Thyroid gland (tissue), 4 donors: ENCODE data around the gene OXGR1. TPM values are rescaled to one million over a fixed set of nuclear protein-coding genes. Genes with fewer than 3 reads are reported as not detected.

Source experiments
- DNase-seq, 2 donors: peaks; one replicate each; pipeline ENCODE4 v3.0.0-alpha.2; 2019
- H3K27ac ChIP-seq, 3 donors: fragments of 200-600 bp; sonication (generic); 1 replicate in 2 of 3; 2 replicates in 1 of 3; pipeline ENCODE4 v1.5.1; 2016 to 2019; ENCODE audit warnings: mild to moderate bottlenecking in 1 of 3, moderate library complexity in 1 of 3
- H3K27me3 ChIP-seq: fragments of 200-600 bp; sonication (generic); one replicate; pipeline ENCODE4 v1.5.1; 2019
- H3K36me3 ChIP-seq, 2 donors: fragments of 200-600 bp; sonication (generic); one replicate each; pipeline ENCODE4 v1.5.1; 2016 to 2019
- H3K4me1 ChIP-seq, 2 donors: fragments of 200-600 bp; sonication (generic); one replicate each; pipeline ENCODE4 v1.5.1; 2017 to 2019
- H3K4me3 ChIP-seq, 3 donors: fragments of 200-600 bp; sonication (generic); replicated peaks in 1 of 3; 1 replicate in 2 of 3; 2 replicates in 1 of 3; pipeline ENCODE4 v1.5.1; 2016; ENCODE audit warnings: mild to moderate bottlenecking in 1 of 3
- H3K9me3 ChIP-seq: fragments of 200-600 bp; sonication (generic); one replicate; pipeline ENCODE4 v1.5.1; 2017
- CTCF ChIP-seq, 6 experiments: fragments of 200-600 bp in 3 of 6; fragments of 450-650 bp in 3 of 6; sonication (generic) in 3 of 6; IDR thresholded peaks; one replicate each; pipeline ENCODE4 v1.5.1; 2016 to 2019; ENCODE audit warnings: antibody characterized with exemption in 6 of 6, mild to moderate bottlenecking in 2 of 6, inconsistent platforms in 1 of 6, moderate library complexity in 1 of 6
- POLR2A ChIP-seq, 2 donors: fragments of 450-650 bp; IDR thresholded peaks; one replicate each; pipeline ENCODE4 v1.6.1; 2017; ENCODE audit warnings: antibody characterized with exemption in 2 of 2, mild to moderate bottlenecking in 2 of 2, moderate library complexity in 1 of 2
- WGBS, 2 donors: methylation state at CpG; one replicate each; pipeline ENCODE4 v1.1.5; 2017; 5-methylcytosine and 5-hydroxymethylcytosine counted together
- intact Hi-C: fragments of 100-400 bp; cut with DNase I; formaldehyde crosslinking; loops from one replicate; pipeline ENCODE4 v1.15.1; 2023
- total RNA-seq, 4 donors: library from RNA; depleted of rRNA; stranded (reverse); fragments of >200 nt; gene quantifications; one replicate each; pipeline ENCODE4 v1.2.3, GENCODE V29; 2016

OXGR1 gene
- total RNA-seq, 4 donors from 2014 or later = 1.2 to 6.7 (median 4.4) TPM

- no peak for DNase-seq
- Histone ChIP-seq H3K27ac (no peak overlapping the region), H3K4me3 (no peak overlapping the region), H3K9me3 (no peaks in the 10 kb centered on the region), H3K4me1 (no peaks in the 10 kb centered on the region), H3K36me3 (no peaks in the 10 kb centered on the region), H3K27me3 (no peaks in the 10 kb centered on the region)
- intact Hi-C loops = no loop called here
- 84% methylated on average over 5 of the region's 5 CpGs for WGBS, 2 donors
- no peak for TF ChIP-seq POLR2A (IDR thresholded peaks at IDR 0.05)
- TF ChIP-seq CTCF (IDR thresholded peaks at IDR 0.05) = no peak
These were observed 6.1 kb upstream of the OXGR1 start for GRCh38 chr13:97000295-97000925.

GRCh38 chr13:96999091-96999490 lies 4.8 kb upstream of the OXGR1 start:
- no peak overlapping the region for H3K4me3 ChIP-seq
- intact Hi-C loops = no loop called here
- no peaks in the 10 kb centered on the region for H3K9me3 ChIP-seq
- 99 to 100% methylated on average over 2 of the region's 2 CpGs for WGBS, 2 donors
- H3K4me1 ChIP-seq = peaks cover 4 to 7% of the 10 kb centered on the region in 2 donors
- no peak overlapping the region for H3K27ac ChIP-seq
- H3K27me3 ChIP-seq = no peaks in the 10 kb centered on the region
- TF ChIP-seq POLR2A (IDR thresholded peaks at IDR 0.05) (no peak), CTCF (IDR thresholded peaks at IDR 0.05) (no peak)
- DNase-seq = no peak
- no peaks in the 10 kb centered on the region for H3K36me3 ChIP-seq

- Histone ChIP-seq H3K4me1 (peaks cover 6 to 13% of the 10 kb centered on the region in 2 donors), H3K4me3 (no peak overlapping the region), H3K27ac (no peak overlapping the region), H3K27me3 (no peaks in the 10 kb centered on the region), H3K36me3 (no peaks in the 10 kb centered on the region), H3K9me3 (no peaks in the 10 kb centered on the region)
- WGBS, 2 donors = 89 to 95% methylated on average over 2 of the region's 2 CpGs
- TF ChIP-seq CTCF (IDR thresholded peaks at IDR 0.05) = no peak
- no peak for TF ChIP-seq POLR2A (IDR thresholded peaks at IDR 0.05)
- no peak for DNase-seq
- intact Hi-C loops = no loop called here
These were observed 3.8 kb upstream of the OXGR1 start for GRCh38 chr13:96998051-96998450.

- no peaks in the 10 kb centered on the region for H3K9me3 ChIP-seq
- intact Hi-C loops = no loop called here
- no peak overlapping the region for H3K27ac ChIP-seq
- H3K36me3 ChIP-seq = no peaks in the 10 kb centered on the region
- no peak overlapping the region for H3K4me3 ChIP-seq
- TF ChIP-seq CTCF (IDR thresholded peaks at IDR 0.05) = no peak
- no peak for TF ChIP-seq POLR2A (IDR thresholded peaks at IDR 0.05)
- no peaks in the 10 kb centered on the region for H3K27me3 ChIP-seq
- DNase-seq = no peak
- 77 to 80% methylated on average over 5 of the region's 5 CpGs for WGBS, 2 donors
- H3K4me1 ChIP-seq = peaks cover 6 to 13% of the 10 kb centered on the region in 2 donors
These were observed 2.6 kb upstream of the OXGR1 start for GRCh38 chr13:96996886-96997285.

GRCh38 chr13:96996107-96996506 lies 1.8 kb upstream of the OXGR1 start:
- intact Hi-C loops = no loop called here
- H3K4me3 ChIP-seq = no peak overlapping the region
- no peaks in the 10 kb centered on the region for H3K9me3 ChIP-seq
- 87 to 89% methylated on average over 4 of the region's 4 CpGs for WGBS, 2 donors
- no peaks in the 10 kb centered on the region for H3K27me3 ChIP-seq
- no peaks in the 10 kb centered on the region for H3K36me3 ChIP-seq
- H3K4me1 ChIP-seq = peaks cover 6 to 13% of the 10 kb centered on the region in 2 donors
- DNase-seq = no peak
- no peak overlapping the region for H3K27ac ChIP-seq
- no peak for TF ChIP-seq POLR2A (IDR thresholded peaks at IDR 0.05)
- TF ChIP-seq CTCF (IDR thresholded peaks at IDR 0.05) = no peak
